ENCODE results near the gene DIO1. TPM values are rescaled to one million over a fixed set of nuclear protein-coding genes. Genes with fewer than 3 reads are reported as not detected.

Gene DIO1
- total RNA-seq, 1 donor from 2014 or later, result not detected

DNA sequence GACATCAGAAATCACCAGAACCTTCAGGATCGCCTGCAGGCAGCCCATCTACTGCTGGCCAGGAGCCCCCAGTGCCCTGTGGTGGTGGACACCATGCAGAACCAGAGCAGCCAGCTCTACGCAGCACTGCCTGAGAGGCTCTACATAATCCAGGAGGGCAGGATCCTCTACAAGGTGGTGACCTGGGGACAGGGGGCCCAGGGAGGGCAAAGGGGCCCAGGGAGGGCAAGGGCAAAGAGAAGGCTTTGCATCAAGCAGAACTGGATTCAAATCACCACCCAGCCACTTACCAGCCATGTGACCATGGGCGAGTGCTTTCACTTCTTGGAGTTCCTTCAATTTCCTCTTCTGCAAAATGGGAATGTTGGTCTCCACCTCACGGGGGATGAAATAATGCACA, 12.1 kb downstream of the DIO1 start:
- DNase-seq (ENCODE audit: low spot score), result no peak
- Mint-ChIP-seq H3K9me3 (ENCODE audit: low read depth) (no peaks in the 10 kb centered on the region), H3K27ac (ENCODE audit: unreplicated experiment) (no peak overlapping the region), H3K27me3 (ENCODE audit: low read depth) (no peaks in the 10 kb centered on the region), H3K36me3 (ENCODE audit: low read depth) (no peaks in the 10 kb centered on the region), H3K4me3 (ENCODE audit: unreplicated experiment) (no peak overlapping the region), H3K4me1 (ENCODE audit: low read depth) (peaks cover 23% of the 10 kb centered on the region)
- no peak for TF ChIP-seq CTCF (IDR thresholded peaks at IDR 0.05)

GRCh38 chr1:53909946-53910345, 16.0 kb downstream of the DIO1 start:
- DNase-seq (ENCODE audit: low spot score), result no peak
- Mint-ChIP-seq H3K4me3 (ENCODE audit: unreplicated experiment) (no peak overlapping the region), H3K27ac (ENCODE audit: unreplicated experiment) (no peak overlapping the region), H3K27me3 (ENCODE audit: low read depth) (no peaks in the 10 kb centered on the region), H3K9me3 (ENCODE audit: low read depth) (no peaks in the 10 kb centered on the region), H3K4me1 (ENCODE audit: low read depth) (no peaks in the 10 kb centered on the region), H3K36me3 (ENCODE audit: low read depth) (peaks cover 2% of the 10 kb centered on the region)
- TF ChIP-seq CTCF (IDR thresholded peaks at IDR 0.05), result no peak

GRCh38 chr1:53911442-53911841, 17.5 kb downstream of the DIO1 start:
- Mint-ChIP-seq H3K27me3 (ENCODE audit: low read depth) (no peaks in the 10 kb centered on the region), H3K4me3 (ENCODE audit: unreplicated experiment) (no peak overlapping the region), H3K4me1 (ENCODE audit: low read depth) (no peaks in the 10 kb centered on the region), H3K27ac (ENCODE audit: unreplicated experiment) (no peak overlapping the region), H3K36me3 (ENCODE audit: low read depth) (peaks cover 6% of the 10 kb centered on the region), H3K9me3 (ENCODE audit: low read depth) (no peaks in the 10 kb centered on the region)
- DNase-seq (ENCODE audit: low spot score), result no peak
- no peak for TF ChIP-seq CTCF (IDR thresholded peaks at IDR 0.05)

DNA sequence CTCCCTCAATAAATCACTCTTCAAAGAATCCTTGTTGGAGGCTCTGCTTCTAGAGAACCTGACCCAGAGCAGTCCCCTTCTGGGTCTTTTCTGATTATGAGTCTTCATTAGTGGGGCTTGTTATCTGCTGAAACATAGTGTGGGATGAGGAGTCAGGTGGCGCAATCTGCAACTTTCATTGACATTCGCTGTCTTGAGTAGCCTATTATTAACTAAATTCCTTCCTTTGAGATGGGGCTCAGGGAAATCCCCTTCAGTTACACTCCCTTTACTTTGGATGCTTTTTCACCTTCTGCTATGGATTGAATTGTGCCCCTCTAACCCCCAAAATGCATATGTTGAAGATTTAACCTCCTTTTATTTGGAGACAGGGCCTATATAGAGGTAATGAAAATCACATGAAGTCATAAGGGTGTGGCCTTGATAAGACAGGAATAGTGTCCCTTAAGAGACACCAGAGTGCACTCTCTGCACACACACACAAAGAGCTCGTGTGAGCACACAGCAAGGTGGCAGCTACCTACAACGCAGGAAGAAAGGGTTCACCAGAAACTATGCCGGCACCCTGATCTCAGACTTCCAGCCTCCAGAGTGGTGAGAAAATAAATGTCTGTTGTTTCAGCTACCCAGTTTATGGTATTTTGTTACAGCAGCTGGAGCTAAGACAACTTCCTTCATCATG, 19.5 kb downstream of the DIO1 start:
- Mint-ChIP-seq H3K36me3 (ENCODE audit: low read depth) (peaks cover 6% of the 10 kb centered on the region), H3K4me1 (ENCODE audit: low read depth) (no peaks in the 10 kb centered on the region), H3K27ac (ENCODE audit: unreplicated experiment) (no peak overlapping the region), H3K9me3 (ENCODE audit: low read depth) (no peaks in the 10 kb centered on the region), H3K4me3 (ENCODE audit: unreplicated experiment) (no peak overlapping the region), H3K27me3 (ENCODE audit: low read depth) (no peaks in the 10 kb centered on the region)
- DNase-seq (ENCODE audit: low spot score), result no peak
- TF ChIP-seq CTCF (IDR thresholded peaks at IDR 0.05), result no peak

GRCh38 chr1:53918343-53918742, 24.4 kb downstream of the DIO1 start:
- peaks cover 14% of the 10 kb centered on the region for H3K36me3 Mint-ChIP-seq (ENCODE audit: low read depth)
- TF ChIP-seq CTCF (IDR thresholded peaks at IDR 0.05), result no peak
- peaks cover 9% of the 10 kb centered on the region for H3K4me1 Mint-ChIP-seq (ENCODE audit: low read depth)
- no peak overlapping the region for H3K27ac Mint-ChIP-seq (ENCODE audit: unreplicated experiment)
- no peaks in the 10 kb centered on the region for H3K27me3 Mint-ChIP-seq (ENCODE audit: low read depth)
- no peak for DNase-seq (ENCODE audit: low spot score)
- no peak overlapping the region for H3K4me3 Mint-ChIP-seq (ENCODE audit: unreplicated experiment)
- no peaks in the 10 kb centered on the region for H3K9me3 Mint-ChIP-seq (ENCODE audit: low read depth)
